Endothelial cell (in vitro differentiated cells): ENCODE results near the gene SNPH. TPM values are rescaled to one million over a fixed set of nuclear protein-coding genes. Genes with fewer than 3 reads are reported as not detected.
A peak's percentile ranks its signal among the peaks of the same experiment; 100 is the strongest.

Source experiments
- DNase-seq: peaks from one replicate; pipeline ENCODE4 v3.0.0; 2021; ENCODE audit warnings: low spot score
- H3K27ac Mint-ChIP-seq: one replicate; pipeline ENCODE4 v1.8.0; 2021; ENCODE audit warnings: mixed read lengths, inconsistent platforms; ENCODE audit not compliant: unreplicated experiment
- H3K27me3 Mint-ChIP-seq: one replicate; pipeline ENCODE4 v1.8.0; 2021; ENCODE audit warnings: mild to moderate bottlenecking, moderate library complexity, mixed read lengths, inconsistent platforms; ENCODE audit not compliant: unreplicated experiment
- H3K36me3 Mint-ChIP-seq: one replicate; pipeline ENCODE4 v1.8.0; 2021; ENCODE audit warnings: mild to moderate bottlenecking, low read depth, mixed read lengths, inconsistent platforms; ENCODE audit not compliant: unreplicated experiment
- H3K4me1 Mint-ChIP-seq: one replicate; pipeline ENCODE4 v1.8.0; 2021; ENCODE audit warnings: mild to moderate bottlenecking, mixed read lengths, inconsistent platforms; ENCODE audit not compliant: unreplicated experiment
- H3K4me3 Mint-ChIP-seq: one replicate; pipeline ENCODE4 v1.8.0; 2021; ENCODE audit warnings: mild to moderate bottlenecking, mixed read lengths, inconsistent platforms; ENCODE audit not compliant: unreplicated experiment
- H3K9me3 Mint-ChIP-seq: one replicate; pipeline ENCODE4 v1.8.0; 2021; ENCODE audit warnings: mixed read lengths, inconsistent platforms; ENCODE audit not compliant: unreplicated experiment
- total RNA-seq: library from RNA; stranded (reverse); fragmentation: NEBNext Ultra II Directional; extraction: Animal tissue kit (Norgen Biotek cat#: 25700); gene quantifications from one replicate; pipeline ENCODE4 v1.2.1, GENCODE V29; 2021; ENCODE audit not compliant: unreplicated experiment
- TF ChIP-seq, protein P1 (sequence below): fragments of 200-600 bp; sonication (generic); IDR thresholded peaks from one replicate; pipeline ENCODE4 v1.5.0; 2021; ENCODE audit warnings: antibody characterized with exemption; ENCODE audit not compliant: unreplicated experiment

SNPH gene
- total RNA-seq, 1 donor from 2014 or later: 8.4 TPM

DNA sequence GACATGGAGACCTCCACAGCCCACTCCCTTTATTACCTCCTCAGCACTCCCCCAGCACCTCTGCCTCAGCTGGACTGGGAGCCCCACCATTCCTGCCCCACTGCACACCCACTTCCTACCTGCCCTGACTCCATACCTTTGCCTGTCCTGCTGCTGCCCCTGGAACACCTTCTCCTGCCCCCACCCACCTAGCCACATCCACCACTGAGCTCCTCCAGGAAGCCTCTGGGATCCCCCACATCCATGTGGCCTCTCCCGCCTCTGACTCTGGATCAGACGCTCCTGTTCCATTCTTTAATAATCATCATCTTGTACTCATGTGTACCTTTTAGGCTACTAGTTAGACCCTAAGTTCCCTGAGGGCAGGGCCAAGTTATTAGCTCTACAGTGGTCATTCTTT is 65.0 kb downstream of the SNPH start:
- no peak overlapping the region for H3K4me3 Mint-ChIP-seq
- no peak overlapping the region for H3K27ac Mint-ChIP-seq
- TF ChIP-seq, protein P1, sequence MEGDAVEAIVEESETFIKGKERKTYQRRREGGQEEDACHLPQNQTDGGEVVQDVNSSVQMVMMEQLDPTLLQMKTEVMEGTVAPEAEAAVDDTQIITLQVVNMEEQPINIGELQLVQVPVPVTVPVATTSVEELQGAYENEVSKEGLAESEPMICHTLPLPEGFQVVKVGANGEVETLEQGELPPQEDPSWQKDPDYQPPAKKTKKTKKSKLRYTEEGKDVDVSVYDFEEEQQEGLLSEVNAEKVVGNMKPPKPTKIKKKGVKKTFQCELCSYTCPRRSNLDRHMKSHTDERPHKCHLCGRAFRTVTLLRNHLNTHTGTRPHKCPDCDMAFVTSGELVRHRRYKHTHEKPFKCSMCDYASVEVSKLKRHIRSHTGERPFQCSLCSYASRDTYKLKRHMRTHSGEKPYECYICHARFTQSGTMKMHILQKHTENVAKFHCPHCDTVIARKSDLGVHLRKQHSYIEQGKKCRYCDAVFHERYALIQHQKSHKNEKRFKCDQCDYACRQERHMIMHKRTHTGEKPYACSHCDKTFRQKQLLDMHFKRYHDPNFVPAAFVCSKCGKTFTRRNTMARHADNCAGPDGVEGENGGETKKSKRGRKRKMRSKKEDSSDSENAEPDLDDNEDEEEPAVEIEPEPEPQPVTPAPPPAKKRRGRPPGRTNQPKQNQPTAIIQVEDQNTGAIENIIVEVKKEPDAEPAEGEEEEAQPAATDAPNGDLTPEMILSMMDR: no peak
- no peaks in the 10 kb centered on the region for H3K9me3 Mint-ChIP-seq
- peaks cover 4% of the 10 kb centered on the region for H3K36me3 Mint-ChIP-seq
- H3K4me1 Mint-ChIP-seq: peaks cover 33% of the 10 kb centered on the region
- no peak for DNase-seq
- H3K27me3 Mint-ChIP-seq: peaks cover 6% of the 10 kb centered on the region

DNA sequence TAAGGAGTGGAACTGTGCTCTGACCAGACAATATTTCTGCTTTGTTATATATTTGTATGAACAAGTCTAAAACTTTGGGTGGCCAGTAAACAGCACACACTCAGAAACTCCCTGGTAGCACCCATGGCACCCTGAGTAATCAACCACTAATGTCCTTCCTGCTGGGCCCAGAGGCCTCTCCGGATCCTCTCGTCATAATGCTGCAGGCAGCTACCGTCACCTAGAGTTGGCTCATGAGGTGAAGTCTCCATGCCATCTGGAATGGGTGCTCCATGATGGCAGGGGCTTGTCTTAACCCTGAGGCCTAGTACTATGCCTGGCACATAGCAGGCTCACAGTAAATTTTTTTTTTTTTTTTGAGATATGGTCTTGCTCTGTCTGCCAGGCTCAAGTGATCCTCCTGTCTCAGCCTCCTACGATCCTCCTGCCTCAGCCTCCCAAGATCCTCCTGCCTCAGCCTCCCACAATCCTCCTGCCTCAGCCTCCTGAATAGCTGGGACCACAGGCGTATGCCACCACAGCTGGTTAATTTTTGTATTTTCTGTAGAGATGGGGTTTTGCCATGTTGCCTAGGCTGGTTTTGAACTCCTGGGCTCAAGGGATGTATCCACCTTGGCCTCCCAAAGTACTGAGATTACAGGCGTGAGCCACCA is 65.8 kb downstream of the SNPH start:
- H3K9me3 Mint-ChIP-seq: no peaks in the 10 kb centered on the region
- peak overlapping the region; percentile 18 for H3K27ac Mint-ChIP-seq
- peaks cover 6% of the 10 kb centered on the region for H3K27me3 Mint-ChIP-seq
- TF ChIP-seq, protein P1: no peak
- H3K4me3 Mint-ChIP-seq: no peak overlapping the region
- peaks cover 40% of the 10 kb centered on the region for H3K4me1 Mint-ChIP-seq
- H3K36me3 Mint-ChIP-seq: peaks cover 4% of the 10 kb centered on the region
- DNase-seq: no peak

DNA sequence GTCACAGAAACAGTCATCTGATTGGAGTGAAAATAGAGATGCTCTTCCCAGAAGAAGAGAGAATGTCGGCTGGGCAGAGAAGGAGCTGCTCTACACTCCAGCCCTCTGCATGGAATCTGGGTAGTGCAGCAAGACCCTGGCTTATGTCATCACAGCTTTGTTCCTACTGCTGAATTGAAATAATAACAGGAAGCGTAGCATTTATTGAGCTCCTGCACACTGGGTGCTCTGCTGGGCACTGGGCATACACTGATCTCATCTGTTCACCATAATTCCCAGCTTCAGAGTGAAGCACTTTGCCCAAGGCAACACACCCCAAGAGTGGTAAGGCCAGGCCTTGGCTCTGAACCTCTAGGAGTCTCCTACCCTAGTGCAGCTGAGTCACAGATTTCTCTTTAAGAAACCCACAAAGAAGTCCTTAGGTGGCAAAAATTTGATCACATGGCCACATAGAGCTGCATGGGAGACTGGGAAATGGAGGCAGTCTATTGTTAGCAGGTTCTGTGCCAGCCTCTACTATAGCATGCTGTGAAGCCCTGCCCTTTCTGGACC is 66.7 kb downstream of the SNPH start:
- Mint-ChIP-seq H3K4me1 (peaks cover 38% of the 10 kb centered on the region), H3K27me3 (peaks cover 8% of the 10 kb centered on the region), H3K36me3 (peaks cover 4% of the 10 kb centered on the region), H3K9me3 (no peaks in the 10 kb centered on the region), H3K27ac (no peak overlapping the region), H3K4me3 (no peak overlapping the region)
- TF ChIP-seq, protein P1: no peak
- no peak for DNase-seq

DNA sequence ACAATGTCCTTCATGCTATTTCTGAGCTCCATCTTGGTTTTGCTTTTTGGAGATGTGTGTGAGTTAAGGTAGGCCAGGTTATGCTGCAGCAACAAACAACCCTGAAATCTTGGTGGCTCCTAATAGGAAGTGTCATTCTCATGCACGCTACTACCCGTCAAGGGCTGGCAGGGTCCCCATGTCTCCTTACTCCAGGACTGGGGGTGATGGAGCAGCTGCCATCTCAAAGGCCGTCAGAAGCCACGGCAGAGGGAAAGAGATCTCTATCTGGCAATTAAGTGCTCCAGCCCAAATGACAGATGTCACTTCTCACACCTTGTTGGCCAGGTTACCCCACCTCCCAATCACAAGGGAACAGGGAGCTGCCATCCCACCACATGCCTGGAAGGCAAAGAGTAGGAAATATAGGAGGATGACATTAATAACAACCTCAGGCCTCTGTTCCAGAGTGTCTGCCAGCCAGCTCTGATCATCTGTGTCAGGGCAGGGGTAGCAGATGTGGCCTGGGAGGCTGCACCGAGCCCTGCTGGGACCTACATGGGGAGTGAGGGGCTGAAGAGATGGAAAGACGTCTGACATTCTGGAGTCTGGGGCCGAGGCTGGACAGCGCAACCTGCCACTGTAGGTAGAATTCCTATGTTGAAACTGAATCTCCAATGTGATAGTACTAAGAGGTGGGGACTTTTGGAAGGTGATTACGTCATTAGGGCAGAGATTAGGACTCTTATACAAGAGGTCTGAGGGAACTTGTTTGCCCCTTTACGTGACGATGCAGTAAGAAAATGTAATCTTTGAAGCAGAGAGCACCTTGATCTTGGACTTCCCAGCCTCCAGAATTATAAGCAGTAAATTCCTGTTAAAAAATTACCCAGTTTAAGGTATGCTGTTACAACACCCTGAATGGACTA is 67.6 kb downstream of the SNPH start:
- H3K9me3 Mint-ChIP-seq: no peaks in the 10 kb centered on the region
- no peak overlapping the region for H3K27ac Mint-ChIP-seq
- DNase-seq: no peak
- H3K27me3 Mint-ChIP-seq: peaks cover 7% of the 10 kb centered on the region
- TF ChIP-seq, protein P1: no peak
- peaks cover 4% of the 10 kb centered on the region for H3K36me3 Mint-ChIP-seq
- H3K4me1 Mint-ChIP-seq: peaks cover 34% of the 10 kb centered on the region
- no peak overlapping the region for H3K4me3 Mint-ChIP-seq

DNA sequence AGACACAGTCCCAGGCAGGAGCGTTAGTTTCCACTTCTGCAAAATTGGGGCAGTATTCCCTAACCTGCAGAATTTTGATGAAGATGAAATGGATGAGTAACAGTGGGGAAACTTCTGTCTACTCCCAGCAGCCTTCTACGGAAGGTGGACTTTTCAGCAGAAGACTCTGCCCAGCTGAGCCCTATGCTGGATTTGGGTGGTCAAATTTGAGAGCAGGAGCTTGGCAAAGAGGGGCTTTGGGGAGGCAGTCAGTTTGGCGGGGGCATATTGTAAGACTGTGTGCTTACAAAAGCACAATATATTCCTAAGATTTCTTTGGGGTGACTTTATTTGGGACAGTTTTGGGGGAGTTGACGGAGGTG is 68.3 kb downstream of the SNPH start:
- H3K36me3 Mint-ChIP-seq: peaks cover 4% of the 10 kb centered on the region
- H3K4me3 Mint-ChIP-seq: peak overlapping the region; percentile 21
- H3K27ac Mint-ChIP-seq: no peak overlapping the region
- H3K4me1 Mint-ChIP-seq: peaks cover 32% of the 10 kb centered on the region
- no peaks in the 10 kb centered on the region for H3K9me3 Mint-ChIP-seq
- TF ChIP-seq, protein P1: no peak
- no peak for DNase-seq
- H3K27me3 Mint-ChIP-seq: peaks cover 7% of the 10 kb centered on the region
